ENCODE data around the gene CFAP91. TPM values are rescaled to one million over a fixed set of nuclear protein-coding genes. Genes with fewer than 3 reads are reported as not detected.

The CFAP91 gene
- total and polyA plus RNA-seq, 12 donors = 0.19 to 1.6 (median 0.49) TPM

DNA sequence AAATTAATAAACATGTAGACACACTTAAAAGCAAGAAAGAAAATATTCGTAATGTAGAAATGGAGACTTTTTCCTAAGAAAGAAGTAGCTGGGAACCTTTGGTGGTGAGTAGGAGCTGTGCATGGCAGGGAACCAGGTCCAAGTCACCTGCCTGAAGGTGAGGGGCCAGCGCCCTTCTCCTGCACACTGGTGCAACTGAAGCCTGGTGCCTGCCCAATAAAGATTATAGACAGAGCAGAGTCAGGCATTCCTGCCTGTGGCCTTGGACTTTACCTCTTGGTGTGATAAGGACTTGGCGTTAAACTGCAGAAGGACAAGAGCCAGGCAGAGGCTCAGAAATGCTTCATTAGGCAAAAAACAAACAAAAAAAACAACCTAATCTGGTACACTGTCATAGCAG is 14.2 kb downstream of the CFAP91 start:
- H3K4me3 ChIP-seq = no peak overlapping the region
- intact Hi-C loops (cut with DNase I) = no loop called here
- H3K4me1 ChIP-seq = peaks cover 0 to 5% (median 0%) of the 10 kb centered on the region in 9 donors
- no peaks in the 10 kb centered on the region for H3K9me3 ChIP-seq
- no peak for DNase-seq
- no peaks in the 10 kb centered on the region for H3K27me3 ChIP-seq
- no peaks in the 10 kb centered on the region for H3K36me3 ChIP-seq
- TF ChIP-seq, protein P1, sequence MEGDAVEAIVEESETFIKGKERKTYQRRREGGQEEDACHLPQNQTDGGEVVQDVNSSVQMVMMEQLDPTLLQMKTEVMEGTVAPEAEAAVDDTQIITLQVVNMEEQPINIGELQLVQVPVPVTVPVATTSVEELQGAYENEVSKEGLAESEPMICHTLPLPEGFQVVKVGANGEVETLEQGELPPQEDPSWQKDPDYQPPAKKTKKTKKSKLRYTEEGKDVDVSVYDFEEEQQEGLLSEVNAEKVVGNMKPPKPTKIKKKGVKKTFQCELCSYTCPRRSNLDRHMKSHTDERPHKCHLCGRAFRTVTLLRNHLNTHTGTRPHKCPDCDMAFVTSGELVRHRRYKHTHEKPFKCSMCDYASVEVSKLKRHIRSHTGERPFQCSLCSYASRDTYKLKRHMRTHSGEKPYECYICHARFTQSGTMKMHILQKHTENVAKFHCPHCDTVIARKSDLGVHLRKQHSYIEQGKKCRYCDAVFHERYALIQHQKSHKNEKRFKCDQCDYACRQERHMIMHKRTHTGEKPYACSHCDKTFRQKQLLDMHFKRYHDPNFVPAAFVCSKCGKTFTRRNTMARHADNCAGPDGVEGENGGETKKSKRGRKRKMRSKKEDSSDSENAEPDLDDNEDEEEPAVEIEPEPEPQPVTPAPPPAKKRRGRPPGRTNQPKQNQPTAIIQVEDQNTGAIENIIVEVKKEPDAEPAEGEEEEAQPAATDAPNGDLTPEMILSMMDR (IDR thresholded peaks at IDR 0.05) = no peak
- ATAC-seq = peak in 1 of 8 donors; percentile 67
- no peak overlapping the region for H3K27ac ChIP-seq
- 71 to 79% methylated on average over 3 of the region's 3 CpGs for WGBS, 2 donors

- intact Hi-C loops (cut with DNase I) = no loop called here
- DNase-seq (no peak), ATAC-seq (no peak)
- Histone ChIP-seq H3K36me3 (no peaks in the 10 kb centered on the region), H3K27me3 (no peaks in the 10 kb centered on the region), H3K9me3 (no peaks in the 10 kb centered on the region), H3K4me3 (no peak overlapping the region), H3K4me1 (peaks cover 0 to 5% (median 0%) of the 10 kb centered on the region in 9 donors), H3K27ac (no peak overlapping the region)
- TF ChIP-seq, protein P1 (IDR thresholded peaks at IDR 0.05) = no peak
- WGBS, 2 donors = 77 to 80% methylated on average over 5 of the region's 5 CpGs
Measured at GRCh38 chr3:119717520-119717919, 14.7 kb downstream of the CFAP91 start.

DNA sequence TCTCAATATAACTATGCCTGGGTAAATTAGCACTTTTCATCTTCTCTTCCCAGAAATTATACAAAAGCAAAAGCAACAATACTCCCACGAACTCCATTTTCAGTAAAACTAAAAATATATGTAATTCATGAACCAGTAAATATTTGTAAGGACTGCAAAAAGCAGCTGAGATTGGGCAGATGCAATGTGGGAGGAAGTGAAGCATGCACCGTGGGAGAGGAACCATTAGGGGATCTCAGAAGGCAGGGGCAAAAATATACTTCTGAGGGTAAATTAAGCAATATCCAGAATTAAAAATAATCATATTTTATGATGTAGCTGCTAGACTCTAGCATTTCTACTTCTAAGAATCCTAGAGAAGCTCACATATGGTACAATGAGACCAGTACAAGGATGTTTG is 20.2 kb downstream of the CFAP91 start:
- no peak for ATAC-seq
- no peak overlapping the region for H3K4me3 ChIP-seq
- TF ChIP-seq, protein P1 (IDR thresholded peaks at IDR 0.05) = no peak
- DNase-seq = no peak
- H3K9me3 ChIP-seq = no peaks in the 10 kb centered on the region
- H3K27ac ChIP-seq = no peak overlapping the region
- no peaks in the 10 kb centered on the region for H3K27me3 ChIP-seq
- H3K36me3 ChIP-seq = no peaks in the 10 kb centered on the region
- intact Hi-C loops (cut with DNase I) = no loop called here
- 47 to 58% methylated on average over 2 of the region's 2 CpGs for WGBS, 2 donors
- H3K4me1 ChIP-seq = no peaks in the 10 kb centered on the region

DNA sequence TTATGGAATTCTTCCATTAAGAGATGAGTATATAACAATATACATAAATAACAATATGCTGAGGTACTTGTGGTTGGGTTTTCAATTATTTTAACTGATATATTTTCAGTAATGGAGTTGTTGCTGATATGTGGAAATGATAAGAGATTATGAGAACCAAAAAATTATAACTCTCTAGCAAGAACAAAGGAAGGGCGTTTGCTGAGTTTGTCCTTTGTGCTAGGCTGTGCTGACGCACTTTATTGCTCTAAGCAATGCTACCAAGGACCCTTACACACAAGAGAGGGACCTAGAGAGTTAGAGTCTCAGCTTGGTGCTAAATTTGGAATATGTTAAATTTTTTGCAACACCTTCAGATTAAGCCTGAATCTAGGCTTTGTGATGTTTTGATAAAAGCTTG is 24.1 kb downstream of the CFAP91 start:
- TF ChIP-seq, protein P1 (IDR thresholded peaks at IDR 0.05) = no peak
- intact Hi-C loops (cut with DNase I) = no loop called here
- ATAC-seq (peak in 4 of 8 donors; percentile 52 to 74 (median 67)), DNase-seq (no peak)
- H3K4me1 ChIP-seq = no peaks in the 10 kb centered on the region
- no peak overlapping the region for H3K4me3 ChIP-seq
- WGBS, 2 donors = 79 to 81% methylated on average over 2 of the region's 2 CpGs
- no peaks in the 10 kb centered on the region for H3K9me3 ChIP-seq
- H3K27ac ChIP-seq = peak overlapping the region in 1 of 10 donors; percentile 52
- no peaks in the 10 kb centered on the region for H3K36me3 ChIP-seq
- no peaks in the 10 kb centered on the region for H3K27me3 ChIP-seq

Measured in heart right ventricle (tissue), 16 donors.